ENCODE data around the gene SPPL3.

Gene SPPL3

GRCh38 chr12:120921637-120922036 is 17.5 kb upstream of the SPPL3 start (continued):
- TF ChIP-seq ISL1 (CRISPR knock-in tag; IDR thresholded peaks at IDR 0.05) (no peak), PATZ1 (CRISPR knock-in tag; IDR thresholded peaks at IDR 0.05; ENCODE audit: borderline replicate concordance) (no peak), CREB5 (CRISPR knock-in tag; IDR thresholded peaks at IDR 0.05; ENCODE audit: low read depth) (no peak), TCF4 (CRISPR knock-in tag; IDR thresholded peaks at IDR 0.05; ENCODE audit: borderline replicate concordance) (no peak)

- ATAC-seq = no peak
- TF ChIP-seq ZNF70 (CRISPR knock-in tag; IDR thresholded peaks at IDR 0.05) = no peak
Observed at GRCh38 chr12:120920178-120920577, 16.0 kb upstream of the SPPL3 start.

- TF ChIP-seq OSR1 (CRISPR knock-in tag; IDR thresholded peaks at IDR 0.05) = no peak
- no peak for TF ChIP-seq CSDC2 (CRISPR knock-in tag; IDR thresholded peaks at IDR 0.05)
- no peak for TF ChIP-seq ARNTL (CRISPR knock-in tag; IDR thresholded peaks at IDR 0.05; ENCODE audit: borderline replicate concordance, low read depth)
- no peak for TF ChIP-seq ZNF70 (CRISPR knock-in tag; IDR thresholded peaks at IDR 0.05)
- no peak for ATAC-seq
Observed at GRCh38 chr12:120917748-120918147, 13.6 kb upstream of the SPPL3 start.

- ATAC-seq = no peak
- TF ChIP-seq CREB5 (CRISPR knock-in tag; IDR thresholded peaks at IDR 0.05; ENCODE audit: low read depth) (no peak), RARB (CRISPR knock-in tag; IDR thresholded peaks at IDR 0.05) (no peak), OSR1 (CRISPR knock-in tag; IDR thresholded peaks at IDR 0.05) (no peak), ARNTL (CRISPR knock-in tag; IDR thresholded peaks at IDR 0.05; ENCODE audit: borderline replicate concordance, low read depth) (no peak), SNAI2 (CRISPR knock-in tag; IDR thresholded peaks at IDR 0.05) (no peak), ZC3H10 (CRISPR knock-in tag; IDR thresholded peaks at IDR 0.05) (no peak), CSRNP3 (CRISPR knock-in tag; IDR thresholded peaks at IDR 0.05) (no peak)
Observed at GRCh38 chr12:120916561-120916960, 12.4 kb upstream of the SPPL3 start.

GRCh38 chr12:120914794-120915193 is 10.6 kb upstream of the SPPL3 start:
- TF ChIP-seq ZC3H10 (CRISPR knock-in tag; IDR thresholded peaks at IDR 0.05) (no peak), ZFP3 (CRISPR knock-in tag; IDR thresholded peaks at IDR 0.05) (no peak), ESRRG (CRISPR knock-in tag; IDR thresholded peaks at IDR 0.05) (no peak), TOX (CRISPR knock-in tag; IDR thresholded peaks at IDR 0.05; ENCODE audit: borderline replicate concordance) (no peak), SNAI2 (CRISPR knock-in tag; IDR thresholded peaks at IDR 0.05) (no peak), PPARA (CRISPR knock-in tag; IDR thresholded peaks at IDR 0.05; ENCODE audit: borderline replicate concordance) (no peak), CSRNP3 (CRISPR knock-in tag; IDR thresholded peaks at IDR 0.05) (no peak), TCF4 (CRISPR knock-in tag; IDR thresholded peaks at IDR 0.05; ENCODE audit: borderline replicate concordance) (no peak), CSDC2 (CRISPR knock-in tag; IDR thresholded peaks at IDR 0.05) (no peak), OSR1 (CRISPR knock-in tag; IDR thresholded peaks at IDR 0.05) (no peak), GLIS3 (CRISPR knock-in tag; IDR thresholded peaks at IDR 0.05) (no peak), ZNF565 (CRISPR knock-in tag; conservative IDR thresholded peaks at IDR 0.05; ENCODE audit: low read depth) (no peak), ZFP30 (CRISPR knock-in tag; IDR thresholded peaks at IDR 0.05) (no peak), BACH2 (CRISPR knock-in tag; IDR thresholded peaks at IDR 0.05; ENCODE audit: borderline replicate concordance) (no peak)
- ATAC-seq = no peak

Measured in SK-N-SH treated with all-trans-retinoic acid at 6 μM for 48 hours (cell line).